CD14-positive monocyte (primary cell): Measurements from ENCODE around the gene WDR72. TPM values are rescaled to one million over a fixed set of nuclear protein-coding genes. Genes with fewer than 3 reads are reported as not detected.

Source experiments
- DNase-seq, 3 donors: peaks; one replicate each; pipeline ENCODE4 v3.0.0-alpha.2; 2011 to 2022
- H2AFZ ChIP-seq: 2 replicates; pipeline ENCODE4 v1.6.0; 2012; ENCODE audit warnings: mild to moderate bottlenecking, low read depth, low read length, inconsistent platforms; ENCODE audit not compliant: insufficient read depth, poor library complexity, severe bottlenecking
- H3K27ac ChIP-seq, 2 donors: 1 replicate in 1 of 2; 2 replicates in 1 of 2; pipeline ENCODE4 v1.5.1; 2012 to 2013; ENCODE audit warnings: low read length in 2 of 2, control low read depth in 1 of 2, inconsistent platforms in 1 of 2, low read depth in 1 of 2, mild to moderate bottlenecking in 1 of 2
- H3K27me3 ChIP-seq, 2 donors: one replicate each; pipeline versions ENCODE4 v1.6.0 to v1.6.1; 2011 to 2013; ENCODE audit warnings: low read length in 2 of 2; ENCODE audit not compliant: control insufficient read depth in 2 of 2, insufficient read depth in 2 of 2
- H3K36me3 ChIP-seq, 2 donors: replicated peaks in 1 of 2; 1 replicate in 1 of 2; 2 replicates in 1 of 2; pipeline versions ENCODE4 v1.5.1 to v1.6.1; 2012 to 2013; ENCODE audit warnings: low read length in 2 of 2, control low read depth in 1 of 2, inconsistent platforms in 1 of 2, mild to moderate bottlenecking in 1 of 2; ENCODE audit not compliant: insufficient read depth in 2 of 2, control insufficient read depth in 1 of 2
- H3K4me1 ChIP-seq, 2 donors: 1 replicate in 1 of 2; 2 replicates in 1 of 2; pipeline versions ENCODE4 v1.5.1 to v1.6.1; 2012 to 2013; ENCODE audit warnings: low read length in 2 of 2, control low read depth in 1 of 2, inconsistent platforms in 1 of 2, mild to moderate bottlenecking in 1 of 2, moderate library complexity in 1 of 2; ENCODE audit not compliant: insufficient read depth in 2 of 2, control insufficient read depth in 1 of 2
- H3K4me2 ChIP-seq: replicated peaks from 2 replicates; pipeline ENCODE3; 2012; ENCODE audit warnings: low read length, moderate library complexity, mild to moderate bottlenecking; ENCODE audit not compliant: poor library complexity, severe bottlenecking; ENCODE audit errors: extremely low read depth
- H3K4me3 ChIP-seq, 3 experiments: fragments of 200-600 bp in 1 of 3; sonication (generic) in 1 of 3; replicated peaks in 1 of 3; 1 replicate in 2 of 3; 2 replicates in 1 of 3; pipeline ENCODE4 v1.5.1; 2011 to 2013; ENCODE audit warnings: low read length in 3 of 3, mild to moderate bottlenecking in 3 of 3, control low read depth in 2 of 3, low read depth in 2 of 3, inconsistent platforms in 1 of 3, moderate library complexity in 1 of 3
- H3K79me2 ChIP-seq: 2 replicates; pipeline ENCODE4 v1.6.0; 2012; ENCODE audit warnings: mild to moderate bottlenecking, control low read depth, inconsistent platforms, low read length, moderate library complexity; ENCODE audit not compliant: insufficient read depth
- H3K9ac ChIP-seq: 2 replicates; pipeline ENCODE4 v1.6.0; 2017; ENCODE audit warnings: low read length, mild to moderate bottlenecking; ENCODE audit not compliant: insufficient read depth, poor library complexity, severe bottlenecking
- H3K9me3 ChIP-seq, 2 donors: replicated peaks in 1 of 2; 1 replicate in 1 of 2; 2 replicates in 1 of 2; pipeline versions ENCODE4 v1.5.1 to v1.6.1; 2012 to 2013; ENCODE audit warnings: low read length in 2 of 2, control low read depth in 1 of 2; ENCODE audit not compliant: control insufficient read depth in 1 of 2, insufficient read depth in 1 of 2
- H4K20me1 ChIP-seq: 2 replicates; pipeline ENCODE4 v1.6.0; 2012; ENCODE audit warnings: mild to moderate bottlenecking, low read length, control low read depth, moderate library complexity; ENCODE audit not compliant: insufficient read depth
- H3K27ac Mint-ChIP-seq, 7 donors: one replicate each; pipeline ENCODE4 v1.8.0; 2020; ENCODE audit warnings: mild to moderate bottlenecking in 7 of 7, mixed read lengths in 7 of 7, moderate library complexity in 6 of 7, inconsistent platforms in 2 of 7
- H3K27me3 Mint-ChIP-seq, 3 donors: one replicate each; pipeline ENCODE4 v1.8.0; 2021 to 2022; ENCODE audit warnings: low read depth in 3 of 3, mild to moderate bottlenecking in 3 of 3, mixed read lengths in 3 of 3, moderate library complexity in 3 of 3, inconsistent platforms in 1 of 3
- H3K36me3 Mint-ChIP-seq, 2 donors: one replicate each; pipeline ENCODE4 v1.8.0; 2020; ENCODE audit warnings: mixed read lengths in 2 of 2, inconsistent platforms in 1 of 2, mild to moderate bottlenecking in 1 of 2
- H3K4me1 Mint-ChIP-seq: one replicate; pipeline ENCODE4 v1.8.0; 2020; ENCODE audit warnings: mild to moderate bottlenecking, mixed read lengths
- H3K4me3 Mint-ChIP-seq, 2 donors: one replicate each; pipeline ENCODE4 v1.8.0; 2020; ENCODE audit warnings: mild to moderate bottlenecking in 2 of 2, mixed read lengths in 2 of 2, moderate library complexity in 1 of 2
- H3K9me3 Mint-ChIP-seq, 7 donors: one replicate each; pipeline ENCODE4 v1.8.0; 2020 to 2022; ENCODE audit warnings: mixed read lengths in 7 of 7, mild to moderate bottlenecking in 6 of 7, moderate library complexity in 6 of 7, inconsistent platforms in 2 of 7
- WGBS: methylation state at CpG from one replicate; pipeline ENCODE4 v1.1.5; 2013; ENCODE audit warnings: missing lambda C conversion rate; ENCODE audit not compliant: insufficient coverage; 5-methylcytosine and 5-hydroxymethylcytosine counted together
- intact Hi-C, 2 donors: fragments of 100-400 bp; cut with micrococcal nuclease; formaldehyde crosslinking; loops; one replicate each; pipeline versions ENCODE4 v1.15.0 to v1.15.1; 2023
- polyA plus RNA-seq, 3 donors: library from polyadenylated mRNA; depleted of rRNA in 1 of 3; unstranded in 2 of 3; stranded (reverse) in 1 of 3; fragments of 300-500 nt in 2 of 3; fragments of >200 nt in 1 of 3; fragmentation: Illumina TruSeq in 2 of 3; gene quantifications; 1 replicate in 2 of 3; 2 replicates in 1 of 3; pipeline ENCODE4 v1.2.3, GENCODE V29; 2012 to 2021
- TF ChIP-seq, protein P1 (sequence below): fragments of 200-600 bp; IDR thresholded peaks from one replicate; pipeline ENCODE4 v1.8.0; 2022; ENCODE audit warnings: antibody characterized with exemption, mild to moderate bottlenecking

The WDR72 gene
- polyA plus RNA-seq, 3 donors: not detected

DNA sequence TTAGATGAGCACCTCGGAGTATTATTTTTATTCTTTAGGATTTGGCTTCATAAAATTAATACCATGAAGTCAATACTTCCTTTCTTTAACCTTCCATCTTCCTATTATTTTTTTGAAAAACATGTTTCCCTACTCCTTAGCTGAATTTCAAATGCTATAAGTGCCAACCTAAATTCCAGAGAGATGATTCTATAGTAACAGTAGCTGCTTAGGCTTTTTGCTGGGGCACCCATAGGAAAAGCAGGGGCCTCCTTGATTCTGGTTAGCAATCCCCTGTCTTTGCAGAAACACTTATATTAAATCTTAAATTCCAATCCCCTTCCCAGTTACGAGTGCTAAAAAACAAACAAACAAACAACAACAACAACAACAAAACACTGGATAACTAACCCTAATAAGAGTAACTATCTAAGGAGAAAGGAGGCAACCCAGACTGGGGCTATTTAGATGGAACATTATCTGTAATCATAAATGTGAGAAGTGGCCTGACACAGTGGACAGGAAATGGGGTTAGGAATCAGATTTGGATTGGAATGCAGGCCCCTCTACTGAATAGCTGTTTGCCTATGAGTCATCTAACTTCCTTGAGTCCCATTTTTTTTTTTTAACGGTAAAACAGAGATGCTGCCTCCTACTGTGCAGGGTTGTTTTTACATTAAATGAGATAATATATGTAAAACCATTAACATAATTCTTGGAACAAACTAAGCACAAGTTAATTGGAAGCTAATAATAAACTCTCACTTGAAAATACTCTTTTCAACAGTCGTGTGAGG is 148.1 kb downstream of the WDR72 start:
- H3K79me2 ChIP-seq: no peaks in the 10 kb centered on the region
- TF ChIP-seq, protein P1, sequence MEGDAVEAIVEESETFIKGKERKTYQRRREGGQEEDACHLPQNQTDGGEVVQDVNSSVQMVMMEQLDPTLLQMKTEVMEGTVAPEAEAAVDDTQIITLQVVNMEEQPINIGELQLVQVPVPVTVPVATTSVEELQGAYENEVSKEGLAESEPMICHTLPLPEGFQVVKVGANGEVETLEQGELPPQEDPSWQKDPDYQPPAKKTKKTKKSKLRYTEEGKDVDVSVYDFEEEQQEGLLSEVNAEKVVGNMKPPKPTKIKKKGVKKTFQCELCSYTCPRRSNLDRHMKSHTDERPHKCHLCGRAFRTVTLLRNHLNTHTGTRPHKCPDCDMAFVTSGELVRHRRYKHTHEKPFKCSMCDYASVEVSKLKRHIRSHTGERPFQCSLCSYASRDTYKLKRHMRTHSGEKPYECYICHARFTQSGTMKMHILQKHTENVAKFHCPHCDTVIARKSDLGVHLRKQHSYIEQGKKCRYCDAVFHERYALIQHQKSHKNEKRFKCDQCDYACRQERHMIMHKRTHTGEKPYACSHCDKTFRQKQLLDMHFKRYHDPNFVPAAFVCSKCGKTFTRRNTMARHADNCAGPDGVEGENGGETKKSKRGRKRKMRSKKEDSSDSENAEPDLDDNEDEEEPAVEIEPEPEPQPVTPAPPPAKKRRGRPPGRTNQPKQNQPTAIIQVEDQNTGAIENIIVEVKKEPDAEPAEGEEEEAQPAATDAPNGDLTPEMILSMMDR: no peak
- H3K36me3 Mint-ChIP-seq: no peaks in the 10 kb centered on the region
- no CpG with 5 or more reads among the region's 4 CpGs for WGBS
- no peak overlapping the region for H3K9ac ChIP-seq
- intact Hi-C loops: no loop called here
- no peak overlapping the region for H2AFZ ChIP-seq
- H3K4me1 Mint-ChIP-seq: no peaks in the 10 kb centered on the region
- no peaks in the 10 kb centered on the region for H3K27me3 Mint-ChIP-seq
- H3K9me3 ChIP-seq: no peaks in the 10 kb centered on the region
- H4K20me1 ChIP-seq: no peaks in the 10 kb centered on the region
- H3K27me3 ChIP-seq: no peaks in the 10 kb centered on the region
- no peak overlapping the region for H3K27ac Mint-ChIP-seq
- H3K27ac ChIP-seq: no peak overlapping the region
- no peaks in the 10 kb centered on the region for H3K4me1 ChIP-seq
- H3K36me3 ChIP-seq: no peaks in the 10 kb centered on the region
- H3K4me2 ChIP-seq: no peak overlapping the region
- H3K4me3 Mint-ChIP-seq: no peak overlapping the region
- no peak overlapping the region for H3K4me3 ChIP-seq
- DNase-seq: no peak
- peaks cover 0 to 2% (median 0%) of the 10 kb centered on the region in 7 donors for H3K9me3 Mint-ChIP-seq

DNA sequence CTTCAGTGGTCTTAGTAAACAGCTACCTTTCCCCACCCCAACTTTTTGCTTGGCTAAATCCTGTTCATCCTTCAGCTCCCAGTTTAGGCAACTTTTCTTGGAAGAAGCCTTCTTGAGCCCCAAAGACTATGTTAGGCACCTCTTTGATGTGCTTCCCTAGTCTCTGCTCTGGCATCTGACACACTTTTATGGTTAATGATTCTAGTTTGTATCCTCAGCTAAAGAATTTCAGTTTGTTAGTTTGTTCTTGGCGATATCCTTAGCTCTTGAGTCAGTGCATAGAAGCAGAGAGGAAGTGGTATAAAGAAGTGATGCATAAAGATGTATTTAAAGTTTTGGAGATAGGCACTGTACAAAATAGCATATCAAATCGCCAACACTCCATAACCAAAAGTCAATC is 168.4 kb downstream of the WDR72 start:
- no peak overlapping the region for H3K4me2 ChIP-seq
- peaks cover 4% of the 10 kb centered on the region for H3K4me1 Mint-ChIP-seq
- no CpG with 5 or more reads among the region's 2 CpGs for WGBS

More for the DNA sequence above, 168.4 kb downstream of the WDR72 start:
- no peaks in the 10 kb centered on the region for H3K36me3 Mint-ChIP-seq
- Histone ChIP-seq H3K9me3 (no peaks in the 10 kb centered on the region), H3K79me2 (no peaks in the 10 kb centered on the region), H3K4me3 (no peak overlapping the region), H3K9ac (no peak overlapping the region), H3K27ac (no peak overlapping the region), H3K27me3 (no peaks in the 10 kb centered on the region), H3K4me1 (no peaks in the 10 kb centered on the region), H2AFZ (no peak overlapping the region), H3K36me3 (no peaks in the 10 kb centered on the region), H4K20me1 (no peaks in the 10 kb centered on the region)
- no peak for DNase-seq
- H3K9me3 Mint-ChIP-seq: peaks cover 0 to 2% (median 0%) of the 10 kb centered on the region in 7 donors
- no peaks in the 10 kb centered on the region for H3K27me3 Mint-ChIP-seq
- intact Hi-C loops: no loop called here
- H3K27ac Mint-ChIP-seq: no peak overlapping the region
- TF ChIP-seq, protein P1: no peak
- H3K4me3 Mint-ChIP-seq: no peak overlapping the region
